Posterior cingulate gyrus (tissue), 11 donors: ENCODE measurements around the gene RBCK1.

Experiments used
- DNase-seq, 10 donors: peaks; one replicate each; pipeline versions ENCODE4 v3.0.0 to v3.0.0-alpha.2; 2020 to 2021; ENCODE audit warnings: mixed read lengths in 3 of 10
- intact Hi-C: fragments of 100-400 bp; cut with DNase I; formaldehyde crosslinking; loops from one replicate; pipeline ENCODE4 v1.15.1; 2023

Gene RBCK1

GRCh38 chr20:396252-396618 is 11.9 kb upstream of the RBCK1 start:
- DNase-seq = no peak
- intact Hi-C loops = no loop called here

GRCh38 chr20:396619-397431 is 11.3 kb upstream of the RBCK1 start:
- intact Hi-C loops = no loop called here

GRCh38 chr20:397432-398237 is 10.5 kb upstream of the RBCK1 start:
- intact Hi-C loops = no loop called here
- DNase-seq = no peak

More at GRCh38 chr20:396619-397431, 11.3 kb upstream of the RBCK1 start:
- no peak for DNase-seq

GRCh38 chr20:399182-399707 is 8.9 kb upstream of the RBCK1 start:
- intact Hi-C loops = no loop called here
- no peak for DNase-seq

- intact Hi-C loops = loop anchor here (10.0 kb wide), 1 partner anchor 45 kb away; no protein-coding TSS in a partner anchor
- no peak for DNase-seq
These were observed 8.0 kb upstream of the RBCK1 start for GRCh38 chr20:400128-400453.

- intact Hi-C loops = loop anchor here (10.0 kb wide), 1 partner anchor 46 kb away; no protein-coding TSS in a partner anchor
- DNase-seq = peak in 3 of 10 donors; percentile 40 to 89 (median 48)
These were observed 7.4 kb upstream of the RBCK1 start for GRCh38 chr20:400454-401275.

GRCh38 chr20:401682-402495 is 6.2 kb upstream of the RBCK1 start:
- peak in 1 of 10 donors; percentile 5 for DNase-seq
- intact Hi-C loops = loop anchor here (10.0 kb wide), 1 partner anchor 47 kb away; no protein-coding TSS in a partner anchor

- DNase-seq = peak in 1 of 10 donors; percentile 16
- intact Hi-C loops = loop anchor here (10.0 kb wide), 1 partner anchor 48 kb away; no protein-coding TSS in a partner anchor
These were observed 5.6 kb upstream of the RBCK1 start for GRCh38 chr20:402496-402885.

GRCh38 chr20:402898-403581 is 5.1 kb upstream of the RBCK1 start:
- no peak for DNase-seq
- intact Hi-C loops = loop anchor here (10.0 kb wide), 1 partner anchor 48 kb away; no protein-coding TSS in a partner anchor

GRCh38 chr20:403582-403957 is 4.5 kb upstream of the RBCK1 start:
- no peak for DNase-seq
- intact Hi-C loops = loop anchor here (10.0 kb wide), 1 partner anchor 49 kb away; no protein-coding TSS in a partner anchor

- intact Hi-C loops = loop anchor here (10.0 kb wide), 1 partner anchor 49 kb away; no protein-coding TSS in a partner anchor
- no peak for DNase-seq
These were observed 4.0 kb upstream of the RBCK1 start for GRCh38 chr20:404088-404487.

- intact Hi-C loops = loop anchor here (5.0 to 10.0 kb wide), 2 partner anchors 52 to 136 kb away; partner anchors contain the start of gene CSNK2A1
- peak in 1 of 10 donors; percentile 22 for DNase-seq
These were observed 1.6 kb upstream of the RBCK1 start for GRCh38 chr20:406200-407132.

- intact Hi-C loops = loop anchor here (5.0 to 10.0 kb wide), 2 partner anchors 53 to 135 kb away; partner anchors contain the start of gene CSNK2A1
- peak; percentile 44 to 96 (median 70) for DNase-seq
These were observed 756 bp upstream of the RBCK1 start for GRCh38 chr20:407133-407952.

GRCh38 chr20:408843-409696 is 971 bp downstream of the RBCK1 start:
- intact Hi-C loops = loop anchor here (5.0 to 10.0 kb wide), 2 partner anchors 54 to 133 kb away; partner anchors contain the start of gene CSNK2A1
- peak in 1 of 10 donors; percentile 49 for DNase-seq
